C1 segment of cervical spinal cord (tissue), 14 donors: ENCODE data around the gene TRIM42.

Experiments used
- DNase-seq, 14 donors: peaks; one replicate each; lab custom pipeline; 2025; lab: John Stamatoyannopoulos, UW

TRIM42 gene

DNA sequence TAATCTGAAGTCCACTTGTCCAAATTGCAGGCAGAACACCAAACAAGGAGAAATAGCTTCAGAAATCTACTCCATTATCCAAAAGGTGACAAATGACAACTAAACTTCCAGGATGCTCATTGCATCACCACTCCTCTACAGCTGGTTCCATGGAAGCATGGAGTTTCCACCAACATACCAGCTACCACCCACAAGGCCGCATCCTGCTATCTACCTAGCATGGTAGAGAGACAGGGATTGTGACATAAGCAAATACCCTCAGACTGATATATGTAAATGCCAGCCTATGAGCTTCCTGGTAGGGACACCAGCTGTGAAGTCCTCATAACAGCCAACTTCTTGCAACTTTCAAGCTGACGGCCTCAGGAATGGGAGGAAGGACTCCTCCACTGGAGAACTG is at the start of gene TRIM42:
Gene TRIM42 (plus strand): TSS at position 301 of the 400 bp plus-strand sequence. CDS start 166 bp downstream, outside the sequence.
- no peak for DNase-seq

DNA sequence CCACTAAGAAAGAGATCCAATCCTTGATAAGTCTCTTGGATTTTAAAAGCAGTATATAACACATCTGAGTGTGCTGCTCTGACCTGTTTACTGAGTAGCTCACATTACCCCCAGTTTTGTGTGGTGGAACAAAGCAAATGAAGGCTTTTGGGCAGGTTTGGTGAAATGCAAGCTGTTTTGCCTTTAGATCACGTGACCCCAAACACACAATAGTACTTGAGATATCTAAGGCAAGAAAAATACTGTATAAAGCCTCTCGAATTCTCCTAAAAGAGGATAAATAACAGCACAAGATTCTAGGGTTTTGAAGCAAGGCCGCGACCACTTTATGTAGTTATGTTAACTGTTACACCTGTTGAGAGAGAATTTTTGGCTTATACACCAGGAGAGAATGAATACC is 49.3 kb upstream of the TRIM42 start:
- no peak for DNase-seq

DNA sequence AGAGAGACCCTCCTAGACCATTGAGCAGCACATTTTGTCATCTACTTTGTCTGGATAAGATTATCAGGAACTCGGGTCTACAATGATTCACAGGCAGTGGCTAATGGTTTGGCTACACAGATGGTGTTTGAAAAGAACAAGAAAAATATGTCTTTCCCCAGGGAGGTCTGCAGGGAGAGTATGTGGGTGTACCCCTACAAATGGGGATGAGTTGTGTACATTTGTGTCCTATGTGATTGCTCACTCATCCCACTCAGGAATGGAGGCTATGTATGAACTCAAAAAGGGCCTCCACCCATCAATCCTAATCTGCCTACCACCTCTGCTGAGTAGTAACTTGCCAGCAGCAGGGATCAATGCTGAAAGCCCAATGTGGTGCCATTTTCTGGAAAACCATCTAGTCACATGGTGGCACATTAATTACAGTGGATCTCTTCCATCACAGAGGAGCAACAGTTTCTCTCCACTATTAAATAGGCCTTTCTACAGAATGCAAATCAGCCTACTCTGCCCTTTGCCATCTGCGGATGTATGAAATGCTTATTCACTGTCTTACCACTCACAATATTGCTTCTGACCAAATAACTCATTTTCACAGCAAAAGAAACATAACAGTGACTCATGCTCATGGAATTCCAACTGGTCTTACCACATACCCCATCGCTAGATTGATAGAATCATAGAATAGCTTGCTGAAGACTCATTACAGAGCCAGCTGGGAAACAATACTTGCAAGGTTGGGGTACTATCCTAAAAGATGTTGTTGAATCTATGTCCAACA is 48.3 kb upstream of the TRIM42 start:
- DNase-seq = no peak

DNA sequence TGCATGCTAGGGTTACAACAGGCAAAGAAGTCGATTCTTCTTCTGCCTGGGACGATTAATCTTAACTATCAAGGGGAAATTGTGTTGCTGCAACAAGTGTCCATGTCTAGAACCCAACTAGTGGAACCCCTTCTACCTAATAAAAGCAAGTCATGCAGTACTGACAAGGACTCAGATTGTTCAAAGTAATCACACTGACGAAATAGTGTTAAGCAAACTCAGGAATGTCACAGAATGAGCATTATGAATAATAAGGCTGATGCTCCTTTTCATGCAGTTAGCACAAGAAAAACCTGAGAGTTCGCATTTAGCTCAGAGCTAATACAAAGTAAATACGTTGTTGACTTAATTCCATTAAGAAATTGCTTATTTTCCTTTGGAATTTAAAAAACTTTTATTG is 47.5 kb upstream of the TRIM42 start:
- no peak for DNase-seq

DNA sequence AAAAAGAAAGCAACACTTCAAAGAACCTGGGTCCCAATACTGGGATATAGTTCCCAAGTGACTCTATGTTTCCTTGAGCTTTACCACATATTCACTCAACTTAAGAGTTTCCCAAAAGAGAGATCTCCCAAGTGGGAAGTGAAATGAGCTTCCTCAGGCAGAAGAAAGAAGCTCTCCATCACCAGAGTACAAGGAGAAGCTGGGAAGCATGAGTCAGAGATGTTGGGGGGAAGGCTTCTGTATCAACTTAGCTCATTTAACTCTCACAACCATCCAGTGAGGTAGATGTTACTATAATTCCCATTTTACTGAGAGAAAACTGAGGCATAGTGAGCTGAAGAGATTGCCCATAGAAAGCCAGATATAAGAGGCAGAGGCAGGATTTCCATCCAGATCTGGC is 47.0 kb upstream of the TRIM42 start:
- DNase-seq = no peak

DNA sequence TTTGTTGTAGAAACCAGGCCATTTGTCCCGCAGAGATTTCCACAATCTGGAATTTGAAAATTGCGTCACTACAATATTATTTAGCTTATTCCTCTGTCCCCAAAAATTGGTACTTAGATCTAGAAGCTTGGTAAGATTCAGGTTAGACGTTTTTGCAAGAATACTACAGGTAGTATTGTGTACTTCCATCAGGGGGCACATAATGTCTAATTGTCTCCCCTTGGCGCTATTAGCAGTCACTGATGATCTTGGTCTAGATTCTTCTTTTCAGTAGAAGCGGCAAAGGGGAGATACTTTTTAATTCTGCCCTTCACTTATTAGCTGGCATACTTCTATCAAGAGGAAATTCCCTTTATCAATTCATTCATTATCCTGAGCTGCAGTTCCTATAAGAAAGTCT is 42.6 kb upstream of the TRIM42 start:
- no peak for DNase-seq

DNA sequence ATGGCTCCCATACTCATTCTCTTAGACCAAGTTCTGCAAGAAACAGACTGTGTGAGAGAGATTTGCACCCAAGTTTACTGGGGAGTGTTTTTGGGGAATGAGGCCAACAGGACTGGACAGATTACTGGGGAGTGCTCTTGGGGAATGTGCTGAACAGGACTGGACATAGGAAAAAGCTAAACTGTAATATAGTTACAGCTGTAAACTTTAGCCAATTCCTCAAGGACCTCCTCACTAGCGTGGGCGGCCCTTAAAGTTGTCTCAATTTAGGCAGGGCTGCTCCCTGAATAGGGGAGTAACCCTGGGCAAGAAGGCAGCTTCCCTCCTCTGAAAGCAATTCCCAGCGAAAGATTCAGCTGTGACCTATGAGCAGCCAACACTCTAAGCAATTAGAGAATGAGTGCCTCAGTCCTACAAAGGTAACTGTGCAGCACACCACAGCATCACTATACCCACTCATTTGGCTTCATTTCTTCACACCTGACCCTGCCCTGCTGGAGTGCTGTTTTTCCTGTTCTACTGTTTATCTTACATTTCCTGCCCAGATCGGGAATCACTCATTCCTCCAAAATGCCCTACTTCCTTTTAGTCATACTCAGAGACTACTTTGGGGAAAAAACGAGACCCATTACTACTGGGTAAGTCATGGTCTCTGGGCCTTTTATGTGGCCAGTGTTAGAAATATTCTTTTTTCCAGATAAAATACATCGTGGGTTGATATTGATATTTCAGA is 41.3 kb upstream of the TRIM42 start:
- no peak for DNase-seq

DNA sequence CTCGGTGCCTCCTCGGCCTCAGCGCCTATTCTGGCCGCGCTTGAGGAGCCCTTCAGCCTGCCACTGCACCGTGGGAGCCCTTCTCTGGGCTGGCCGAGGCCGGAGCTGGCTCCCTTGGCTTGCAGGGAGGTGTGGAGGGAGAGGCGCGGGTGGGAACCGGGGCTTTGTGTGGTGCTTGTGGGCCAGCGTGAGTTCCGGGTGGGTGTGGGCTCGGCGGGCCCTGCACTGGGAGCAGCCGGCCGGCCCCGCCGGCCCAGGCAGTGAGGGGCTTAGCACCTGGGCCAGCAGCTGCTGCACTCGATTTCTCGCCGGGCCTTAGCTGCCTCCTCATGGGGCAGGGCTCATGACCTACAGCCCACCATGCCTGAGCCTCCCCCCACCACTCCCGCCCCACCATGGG is 26.6 kb upstream of the TRIM42 start:
- no peak for DNase-seq

DNA sequence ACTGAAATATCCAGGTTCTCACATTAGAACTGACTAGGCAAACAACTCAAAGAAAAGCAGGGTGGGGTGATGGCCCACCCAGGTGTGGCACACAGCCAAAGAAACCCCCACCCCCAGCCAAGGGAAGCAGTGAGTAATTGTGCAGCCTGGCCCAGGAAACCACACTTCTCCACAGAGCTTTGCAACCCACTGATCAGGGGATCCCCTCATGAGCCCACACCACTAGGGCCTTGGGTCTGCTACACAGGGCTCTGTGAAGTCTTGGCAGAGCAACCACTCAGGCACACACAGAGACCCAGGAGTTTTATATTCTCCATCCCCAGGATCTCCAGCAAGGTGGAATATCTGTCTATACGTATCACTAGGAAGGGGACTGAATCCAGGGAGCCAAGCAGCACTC is 22.2 kb upstream of the TRIM42 start:
- DNase-seq = no peak

DNA sequence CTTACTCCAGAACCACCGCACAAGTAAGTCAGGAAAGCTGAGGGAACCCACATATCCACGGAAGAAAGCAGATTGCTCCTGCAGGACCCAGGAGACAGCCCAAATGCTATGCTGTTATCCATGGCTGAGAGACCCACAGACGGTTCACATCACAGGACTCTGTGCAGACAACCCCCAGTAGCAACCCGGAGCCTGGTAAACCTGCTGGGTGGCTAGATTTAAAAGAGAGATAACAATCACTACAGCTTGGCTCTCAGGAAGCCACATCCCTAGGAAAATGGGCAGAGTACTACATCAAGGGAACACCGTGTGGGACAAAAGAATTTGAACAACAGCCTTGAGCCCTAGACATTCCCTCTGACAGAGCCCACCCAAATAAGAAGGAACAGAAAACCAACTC is 13.8 kb upstream of the TRIM42 start:
- no peak for DNase-seq

DNA sequence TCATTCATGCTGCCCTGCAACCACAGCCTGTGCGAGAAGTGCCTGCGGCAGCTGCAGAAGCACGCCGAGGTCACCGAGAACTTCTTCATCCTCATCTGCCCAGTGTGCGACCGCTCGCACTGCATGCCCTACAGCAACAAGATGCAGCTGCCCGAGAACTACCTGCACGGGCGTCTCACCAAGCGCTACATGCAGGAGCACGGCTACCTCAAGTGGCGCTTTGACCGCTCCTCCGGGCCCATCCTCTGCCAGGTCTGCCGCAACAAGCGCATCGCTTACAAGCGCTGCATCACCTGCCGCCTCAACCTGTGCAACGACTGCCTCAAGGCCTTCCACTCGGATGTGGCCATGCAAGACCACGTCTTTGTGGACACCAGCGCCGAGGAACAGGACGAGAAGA is 4.7 kb downstream of the TRIM42 start:
- DNase-seq = no peak

DNA sequence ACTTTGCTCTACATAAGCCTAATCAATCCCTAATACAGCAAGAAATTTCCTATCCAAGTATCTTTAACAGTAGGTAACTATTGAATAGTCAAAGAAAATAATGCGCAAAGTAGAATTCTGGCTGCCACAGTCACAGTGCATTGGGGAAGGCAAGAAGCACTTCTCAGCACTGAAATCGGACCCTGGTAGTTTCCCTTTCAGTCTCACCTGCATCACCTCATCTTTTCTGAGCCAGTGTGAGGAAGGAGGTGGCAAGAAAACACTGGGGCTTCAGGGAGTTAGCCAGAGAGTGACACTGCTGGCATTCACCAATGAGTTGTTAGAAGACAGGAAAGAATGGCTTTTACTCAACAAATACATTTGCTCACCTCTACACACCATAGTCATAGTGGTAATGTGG is 8.3 kb downstream of the TRIM42 start:
- DNase-seq = no peak

DNA sequence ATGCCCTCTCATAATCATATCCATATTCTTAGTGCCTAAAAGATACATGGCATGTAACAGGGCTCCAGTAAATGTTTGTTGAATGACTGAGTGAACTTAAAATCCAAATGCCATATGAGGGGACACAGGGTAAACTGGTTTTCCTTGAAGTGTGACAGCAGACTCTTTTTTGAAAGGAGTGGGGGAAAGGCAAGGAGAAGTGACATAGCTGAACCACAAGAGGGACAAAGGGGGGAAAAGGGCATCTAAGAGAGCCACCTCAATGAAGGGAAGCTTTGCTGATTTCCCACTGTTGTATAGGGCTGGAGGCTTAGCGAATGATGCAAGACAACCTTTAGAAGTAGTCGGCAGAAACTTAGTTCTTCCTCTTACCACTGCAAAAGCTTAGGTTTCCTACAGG is 9.1 kb downstream of the TRIM42 start:
- no peak for DNase-seq

DNA sequence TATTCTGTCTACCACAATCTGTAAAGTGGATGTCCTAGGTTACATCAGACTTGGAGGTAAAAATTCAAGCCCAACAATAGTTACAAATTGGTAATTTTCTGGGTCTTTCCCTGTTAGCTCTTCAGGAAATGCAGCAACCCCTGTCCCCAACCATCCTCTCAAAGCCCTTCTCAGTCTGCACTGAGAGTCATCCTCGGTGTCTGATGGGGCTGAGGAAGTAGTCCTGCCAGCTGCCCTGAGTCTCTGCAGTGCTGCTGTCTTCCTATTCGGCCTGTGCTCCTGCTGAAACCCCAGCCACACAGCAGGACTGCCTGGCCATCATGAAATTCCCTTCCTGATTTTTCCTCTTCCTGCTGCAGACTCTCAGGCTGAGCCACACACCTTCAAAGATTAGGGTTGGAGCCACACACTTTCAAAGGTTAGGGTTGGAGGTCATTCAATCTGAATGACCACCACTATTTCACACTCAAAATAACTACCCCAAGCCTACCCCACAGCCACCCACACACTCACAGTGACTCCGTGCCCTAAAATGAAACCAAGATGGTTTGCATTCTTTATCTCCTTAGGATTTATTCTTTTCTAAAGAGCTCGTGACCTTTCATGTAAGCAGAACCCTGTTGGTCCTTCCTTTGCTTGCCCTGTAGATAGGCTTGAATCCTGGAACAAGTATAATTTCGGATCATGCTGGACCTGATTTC is 17.6 kb downstream of the TRIM42 start:
- no peak for DNase-seq

DNA sequence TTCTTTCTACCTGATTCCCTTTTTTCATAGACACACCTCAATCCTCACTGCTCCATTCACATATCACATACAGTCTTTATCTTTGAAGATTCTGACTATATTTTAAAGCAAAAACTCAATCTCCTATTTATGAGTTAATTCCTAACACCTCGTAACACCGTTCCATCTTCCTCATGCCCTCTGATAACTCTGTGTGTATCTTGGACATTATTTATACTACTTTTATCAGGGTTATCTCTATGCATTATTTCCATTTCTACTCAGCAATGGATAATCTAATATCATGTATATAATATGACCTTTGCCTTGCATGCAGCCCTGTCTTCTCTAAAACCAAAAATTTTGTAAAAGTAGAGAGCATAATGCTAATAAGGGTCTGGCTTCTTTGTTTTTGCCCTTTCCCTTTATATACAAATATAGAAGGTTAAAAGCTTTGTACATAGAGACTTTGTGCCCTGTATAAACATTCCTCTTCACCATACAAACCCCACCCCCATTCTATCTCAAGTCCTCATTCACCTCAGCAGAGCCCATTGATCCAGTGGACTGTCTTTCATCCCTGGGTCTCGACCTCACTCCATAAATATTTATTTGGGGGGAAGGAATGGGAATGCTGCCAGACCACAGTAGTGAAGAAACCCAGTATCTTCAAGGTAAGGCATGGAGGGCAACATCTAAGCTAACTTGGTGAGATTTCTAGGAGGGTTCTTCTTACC is 21.8 kb downstream of the TRIM42 start:
- no peak for DNase-seq

DNA sequence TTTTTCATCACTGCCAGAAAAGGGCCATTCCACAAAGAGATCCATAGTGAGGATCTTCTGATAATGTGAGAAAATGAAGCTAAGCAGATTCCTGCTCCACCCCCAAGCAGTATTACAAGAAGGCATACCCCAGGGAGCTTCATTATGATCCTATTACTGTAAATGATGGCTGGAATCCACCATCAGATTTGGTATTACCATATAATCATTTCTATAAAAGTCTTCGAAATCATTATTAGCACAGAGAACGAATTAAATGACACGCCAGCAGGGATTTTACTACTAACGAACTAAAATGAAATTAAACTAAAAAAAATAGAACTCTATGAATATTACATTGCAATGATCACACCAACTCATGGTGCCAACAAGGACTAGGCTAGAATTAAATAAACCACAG is 24.4 kb downstream of the TRIM42 start:
- no peak for DNase-seq

DNA sequence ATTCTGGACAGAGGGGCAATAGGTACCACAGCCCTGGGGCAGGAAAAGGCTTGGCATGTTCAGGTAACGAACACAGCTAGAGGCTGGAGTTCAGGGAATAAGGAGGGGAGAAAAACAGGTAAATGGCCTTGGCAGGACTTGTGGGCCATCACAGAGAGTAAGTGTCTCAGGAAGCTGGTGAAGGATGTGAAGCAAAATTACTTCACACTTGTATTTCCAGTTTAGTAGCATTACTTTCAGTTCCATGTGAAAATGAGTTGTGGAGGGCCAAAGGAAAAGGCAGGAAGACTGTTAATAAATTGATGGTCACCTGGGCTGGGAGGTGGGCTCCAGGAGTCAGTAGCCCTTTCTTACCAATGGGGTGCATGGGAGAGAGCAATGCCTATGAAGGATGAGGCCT is 25.6 kb downstream of the TRIM42 start:
- DNase-seq = no peak

DNA sequence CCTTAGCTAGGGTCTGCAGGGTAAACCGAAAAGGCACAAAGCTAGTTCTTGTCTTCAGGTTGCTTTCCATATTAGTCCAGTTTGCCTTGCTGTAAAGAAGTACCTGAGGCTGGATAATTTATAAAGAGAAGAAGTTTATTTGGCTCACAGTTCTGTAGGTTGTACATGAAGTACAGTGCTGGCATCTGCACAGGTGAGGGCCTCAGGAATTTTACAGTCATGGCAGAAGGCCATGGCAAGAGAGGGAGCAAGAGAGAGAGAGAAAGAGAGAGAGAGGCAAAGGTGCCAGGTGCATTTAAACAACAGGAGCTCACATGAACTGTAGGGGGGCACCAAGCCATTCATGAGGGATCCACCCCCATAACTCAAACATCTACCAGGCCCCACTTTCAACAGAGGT is 26.9 kb downstream of the TRIM42 start:
- DNase-seq = no peak

DNA sequence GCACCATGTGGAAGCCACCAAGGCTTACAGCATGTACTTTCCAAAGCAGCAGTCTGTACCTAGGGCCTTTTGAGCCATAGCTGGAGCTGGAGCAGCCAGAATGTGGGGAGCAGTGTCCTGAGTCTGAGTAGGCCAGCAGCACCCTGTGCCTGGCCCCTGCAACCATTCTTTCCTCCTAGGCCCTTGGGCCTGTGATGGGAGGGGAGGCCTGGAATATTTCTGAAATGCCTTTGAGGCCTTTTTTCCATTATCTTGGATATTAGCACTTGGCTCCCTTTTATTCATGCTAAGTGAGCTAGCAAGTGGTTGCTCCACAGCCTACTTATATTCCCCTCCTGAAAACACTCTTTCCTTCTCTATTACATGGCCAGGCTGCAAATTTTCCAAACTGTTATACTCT is 28.1 kb downstream of the TRIM42 start:
- DNase-seq = no peak

DNA sequence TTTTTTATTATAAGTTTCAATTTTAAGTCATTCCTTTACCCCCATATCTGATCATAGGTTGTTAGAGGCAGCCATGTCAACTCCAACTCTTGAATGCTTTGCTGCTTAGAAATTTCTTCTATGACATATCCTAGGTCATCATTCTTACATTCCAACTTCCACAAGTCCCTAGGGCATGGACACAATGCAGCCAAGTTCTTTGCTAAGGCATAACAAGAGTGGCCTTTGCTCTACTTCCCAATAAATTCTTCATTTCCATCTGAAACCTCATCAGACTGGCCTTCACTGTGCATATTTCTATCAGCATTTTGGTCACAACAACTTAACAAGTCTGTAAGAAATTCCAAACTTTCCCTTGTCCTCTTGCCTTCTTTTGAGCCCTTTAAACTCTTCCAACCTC is 28.5 kb downstream of the TRIM42 start:
- DNase-seq = no peak

DNA sequence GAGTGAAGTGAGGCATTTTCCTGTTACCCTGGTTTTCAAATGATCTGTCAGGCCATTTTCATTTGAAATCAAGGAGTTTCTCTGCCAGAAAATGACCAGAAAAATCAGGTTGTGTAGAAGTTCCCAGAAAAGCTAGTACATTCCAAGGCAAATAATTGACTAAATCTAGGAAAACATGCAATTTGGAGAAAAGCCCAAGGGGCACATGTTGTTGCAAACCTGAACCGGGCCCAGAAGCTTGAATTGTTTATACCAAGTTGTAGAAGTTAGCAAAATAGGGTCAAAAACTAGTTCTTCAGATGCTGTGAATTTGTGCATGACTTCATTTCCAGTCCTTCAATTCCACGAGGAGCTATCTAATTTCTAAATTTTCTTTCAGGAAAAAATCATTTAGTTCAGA is 31.0 kb downstream of the TRIM42 start:
- DNase-seq = no peak

DNA sequence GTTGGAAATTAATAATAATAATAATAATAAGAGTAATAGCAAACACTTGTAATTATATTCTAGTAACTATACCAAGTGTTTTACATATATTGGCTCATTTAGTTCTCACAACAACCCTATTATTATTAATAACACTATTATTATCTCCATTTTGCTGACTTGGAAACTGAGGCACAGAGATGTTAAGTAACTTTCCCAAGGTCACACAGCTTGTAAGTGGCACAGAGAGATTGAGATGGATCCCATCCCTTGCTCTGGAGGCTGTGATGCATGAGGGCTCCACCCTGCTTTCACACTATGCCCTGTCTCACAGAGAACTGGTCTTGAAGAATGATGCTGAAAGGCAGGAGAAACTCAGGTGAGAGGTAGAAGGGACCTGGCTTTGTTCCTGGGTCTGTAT is 31.9 kb downstream of the TRIM42 start:
- DNase-seq = no peak
